Ishikawa (cell line): ENCODE measurements around the gene PRR16.

Source experiments
- CEBPB ChIP-seq: IDR thresholded peaks from 2 replicates; pipeline ENCODE4 v1.6.1; 2012
- CREB1 ChIP-seq: IDR thresholded peaks from 2 replicates; pipeline ENCODE4 v1.6.1; 2012; ENCODE audit warnings: low read depth
- EGR1 ChIP-seq: IDR thresholded peaks from 2 replicates; pipeline ENCODE4 v1.6.1; 2012
- EP300 ChIP-seq: IDR thresholded peaks from 2 replicates; pipeline ENCODE4 v1.6.1; 2012; ENCODE audit warnings: borderline replicate concordance
- FOXM1 ChIP-seq: IDR thresholded peaks from 2 replicates; pipeline ENCODE4 v1.6.1; 2012; ENCODE audit warnings: low read depth, borderline replicate concordance
- MAX ChIP-seq: IDR thresholded peaks from 2 replicates; pipeline ENCODE4 v1.6.1; 2012
- NFIC ChIP-seq: IDR thresholded peaks from 2 replicates; pipeline ENCODE4 v1.6.1; 2012
- RAD21 ChIP-seq: IDR thresholded peaks from 2 replicates; pipeline ENCODE4 v1.6.1; 2012; ENCODE audit warnings: low read depth
- TAF1 ChIP-seq: IDR thresholded peaks from 2 replicates; pipeline ENCODE4 v1.6.1; 2012; ENCODE audit warnings: low read depth, mild to moderate bottlenecking
- TCF12 ChIP-seq: IDR thresholded peaks from 2 replicates; pipeline ENCODE4 v1.6.1; 2012; ENCODE audit warnings: low read depth
- TEAD4 ChIP-seq: IDR thresholded peaks from 2 replicates; pipeline ENCODE4 v1.6.1; 2012
- YY1 ChIP-seq: IDR thresholded peaks from 2 replicates; pipeline ENCODE4 v1.6.1; 2012; ENCODE audit warnings: low read depth
- ZBTB7A ChIP-seq: IDR thresholded peaks from 2 replicates; pipeline ENCODE4 v1.6.1; 2012; ENCODE audit warnings: low read depth
- TF ChIP-seq, protein P1 (sequence below): IDR thresholded peaks from 2 replicates; pipeline ENCODE4 v1.6.1; 2012
- TF ChIP-seq, protein P2 (sequence below): IDR thresholded peaks from 2 replicates; pipeline ENCODE4 v1.6.1; 2012; ENCODE audit warnings: low read depth, mild to moderate bottlenecking

The PRR16 gene

DNA sequence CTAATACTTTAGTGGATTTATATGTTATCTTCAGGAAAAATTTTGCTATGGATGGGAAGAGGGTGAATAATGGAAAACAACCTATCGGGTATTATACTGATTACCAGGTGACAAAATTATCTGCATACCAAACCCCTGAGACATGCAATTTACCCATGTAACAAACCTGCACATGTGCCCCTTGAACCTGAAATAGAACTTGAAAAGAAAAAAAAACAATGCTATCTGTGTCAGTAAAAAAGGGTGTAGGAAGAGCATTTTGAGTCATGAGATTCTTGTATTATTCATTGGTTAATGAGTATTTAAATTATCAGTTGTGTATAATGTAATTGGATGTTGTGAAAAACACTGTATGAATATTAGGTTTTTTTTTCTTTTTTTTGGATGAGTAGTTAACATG, 75.4 kb downstream of the PRR16 start:
- TF ChIP-seq CEBPB (no peak), CREB1 (no peak), NFIC (no peak), FOXM1 (no peak), EP300 (no peak), RAD21 (no peak), ZBTB7A (no peak), TAF1 (no peak), EGR1 (no peak), TEAD4 (no peak)
- TF ChIP-seq, protein P1, sequence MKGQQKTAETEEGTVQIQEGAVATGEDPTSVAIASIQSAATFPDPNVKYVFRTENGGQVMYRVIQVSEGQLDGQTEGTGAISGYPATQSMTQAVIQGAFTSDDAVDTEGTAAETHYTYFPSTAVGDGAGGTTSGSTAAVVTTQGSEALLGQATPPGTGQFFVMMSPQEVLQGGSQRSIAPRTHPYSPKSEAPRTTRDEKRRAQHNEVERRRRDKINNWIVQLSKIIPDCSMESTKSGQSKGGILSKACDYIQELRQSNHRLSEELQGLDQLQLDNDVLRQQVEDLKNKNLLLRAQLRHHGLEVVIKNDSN = no peak
- TF ChIP-seq, protein P2, sequence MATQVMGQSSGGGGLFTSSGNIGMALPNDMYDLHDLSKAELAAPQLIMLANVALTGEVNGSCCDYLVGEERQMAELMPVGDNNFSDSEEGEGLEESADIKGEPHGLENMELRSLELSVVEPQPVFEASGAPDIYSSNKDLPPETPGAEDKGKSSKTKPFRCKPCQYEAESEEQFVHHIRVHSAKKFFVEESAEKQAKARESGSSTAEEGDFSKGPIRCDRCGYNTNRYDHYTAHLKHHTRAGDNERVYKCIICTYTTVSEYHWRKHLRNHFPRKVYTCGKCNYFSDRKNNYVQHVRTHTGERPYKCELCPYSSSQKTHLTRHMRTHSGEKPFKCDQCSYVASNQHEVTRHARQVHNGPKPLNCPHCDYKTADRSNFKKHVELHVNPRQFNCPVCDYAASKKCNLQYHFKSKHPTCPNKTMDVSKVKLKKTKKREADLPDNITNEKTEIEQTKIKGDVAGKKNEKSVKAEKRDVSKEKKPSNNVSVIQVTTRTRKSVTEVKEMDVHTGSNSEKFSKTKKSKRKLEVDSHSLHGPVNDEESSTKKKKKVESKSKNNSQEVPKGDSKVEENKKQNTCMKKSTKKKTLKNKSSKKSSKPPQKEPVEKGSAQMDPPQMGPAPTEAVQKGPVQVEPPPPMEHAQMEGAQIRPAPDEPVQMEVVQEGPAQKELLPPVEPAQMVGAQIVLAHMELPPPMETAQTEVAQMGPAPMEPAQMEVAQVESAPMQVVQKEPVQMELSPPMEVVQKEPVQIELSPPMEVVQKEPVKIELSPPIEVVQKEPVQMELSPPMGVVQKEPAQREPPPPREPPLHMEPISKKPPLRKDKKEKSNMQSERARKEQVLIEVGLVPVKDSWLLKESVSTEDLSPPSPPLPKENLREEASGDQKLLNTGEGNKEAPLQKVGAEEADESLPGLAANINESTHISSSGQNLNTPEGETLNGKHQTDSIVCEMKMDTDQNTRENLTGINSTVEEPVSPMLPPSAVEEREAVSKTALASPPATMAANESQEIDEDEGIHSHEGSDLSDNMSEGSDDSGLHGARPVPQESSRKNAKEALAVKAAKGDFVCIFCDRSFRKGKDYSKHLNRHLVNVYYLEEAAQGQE = no peak

GRCh38 chr5:120540097-120540496, 76.0 kb downstream of the PRR16 start:
- TF ChIP-seq TCF12 (no peak), RAD21 (no peak), YY1 (no peak), TAF1 (no peak)

DNA sequence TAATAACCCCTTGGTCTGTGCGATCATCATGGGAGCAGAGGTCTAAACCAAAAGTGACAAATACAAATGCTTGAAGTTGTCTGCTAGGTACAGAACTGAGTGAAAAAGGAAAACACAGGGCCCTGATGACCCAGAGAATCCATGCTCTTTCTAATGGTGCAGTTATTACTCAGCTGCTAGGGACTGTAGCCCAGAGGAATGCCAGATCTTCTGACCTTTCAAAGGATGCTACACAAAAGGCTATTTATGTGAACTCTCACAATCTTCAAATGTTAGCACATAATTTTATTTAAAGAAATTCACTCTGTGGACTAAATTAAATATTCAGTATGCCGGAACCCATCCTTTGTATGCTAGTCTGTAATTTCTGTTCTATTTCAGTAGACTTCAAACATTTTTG, 79.9 kb downstream of the PRR16 start:
- TF ChIP-seq TAF1 (no peak), EGR1 (no peak), TCF12 (no peak), NFIC (no peak), TEAD4 (no peak), ZBTB7A (no peak), CEBPB (no peak), MAX (no peak), YY1 (no peak), RAD21 (no peak), CREB1 (no peak), EP300 (no peak), FOXM1 (no peak)
- TF ChIP-seq, protein P1 = no peak
- TF ChIP-seq, protein P2 = no peak

DNA sequence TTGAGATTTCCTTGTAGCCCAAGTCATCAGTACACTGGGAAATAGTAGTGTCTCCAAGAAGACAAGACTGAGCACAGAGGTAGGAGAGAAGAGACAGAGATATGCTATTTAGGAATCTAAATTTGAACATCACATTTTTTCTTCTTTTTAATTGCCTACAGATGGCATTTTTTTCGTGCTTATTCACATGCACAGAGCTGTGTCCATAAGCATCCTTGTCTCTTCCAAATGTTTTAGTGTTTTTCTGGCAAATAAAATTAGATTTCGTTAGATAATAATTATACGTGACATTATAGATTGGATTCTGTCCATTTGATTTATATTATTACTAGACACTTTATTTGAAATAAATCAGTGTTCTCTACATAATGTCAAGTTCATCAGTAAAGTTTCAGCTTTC, 80.9 kb downstream of the PRR16 start:
- TF ChIP-seq FOXM1 (no peak), CEBPB (no peak), RAD21 (no peak), EP300 (no peak), ZBTB7A (no peak), TCF12 (no peak), CREB1 (no peak)
- TF ChIP-seq, protein P1 = no peak
- TF ChIP-seq, protein P2 = no peak

DNA sequence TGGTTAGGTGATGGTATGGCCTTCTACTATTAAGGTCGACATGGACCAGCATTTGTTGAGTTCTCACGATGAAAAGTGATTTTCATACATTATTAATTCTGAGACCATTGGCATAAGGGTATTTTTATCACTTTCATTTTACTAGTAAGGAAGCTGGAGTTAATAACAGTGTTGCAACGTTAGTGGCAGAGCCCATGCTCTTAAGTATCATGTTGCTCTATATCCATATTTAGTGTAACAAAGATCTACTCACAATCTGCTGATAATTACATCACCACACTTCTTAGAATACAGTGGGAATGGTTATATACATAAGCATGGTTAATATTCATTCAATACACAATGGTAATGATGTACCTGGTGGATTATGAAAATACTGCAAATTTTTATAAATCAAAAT, 81.9 kb downstream of the PRR16 start:
- TF ChIP-seq TCF12 = no peak
- no peak for TF ChIP-seq YY1
- TF ChIP-seq TEAD4 = no peak
- no peak for TF ChIP-seq CREB1
- TF ChIP-seq RAD21 = no peak
- no peak for TF ChIP-seq CEBPB
- TF ChIP-seq MAX = no peak
- TF ChIP-seq FOXM1 = no peak
